Subcutaneous adipose tissue (tissue), 4 donors: ENCODE results near the gene NLRP11. TPM values are rescaled to one million over a fixed set of nuclear protein-coding genes. Genes with fewer than 3 reads are reported as not detected.

ENCODE experiments used
- CTCF ChIP-seq: fragments of 450-650 bp; IDR thresholded peaks from one replicate; pipeline ENCODE4 v1.5.1; 2016; ENCODE audit warnings: low read depth, mild to moderate bottlenecking, control low read depth, antibody characterized with exemption, moderate library complexity
- total RNA-seq, 4 donors: library from RNA; depleted of rRNA; stranded (reverse); fragments of >200 nt; gene quantifications; one replicate each; pipeline ENCODE4 v1.1.0, GENCODE V29; 2016

Gene NLRP11
- total RNA-seq, 4 donors from 2014 or later: not detected

- no peak for TF ChIP-seq CTCF
These were observed 1.1 kb downstream of the NLRP11 start for GRCh38 chr19:55830656-55831055.

- TF ChIP-seq CTCF: no peak
These were observed 11.8 kb downstream of the NLRP11 start for GRCh38 chr19:55820037-55820436.

GRCh38 chr19:55813906-55814305 lies 17.9 kb downstream of the NLRP11 start:
- TF ChIP-seq CTCF: no peak

GRCh38 chr19:55812449-55812848 lies 19.4 kb downstream of the NLRP11 start:
- TF ChIP-seq CTCF: no peak

- TF ChIP-seq CTCF: no peak
These were observed 20.5 kb downstream of the NLRP11 start for GRCh38 chr19:55811340-55811739.

- TF ChIP-seq CTCF: no peak
These were observed 22.3 kb downstream of the NLRP11 start for GRCh38 chr19:55809381-55810058.

GRCh38 chr19:55802281-55802680 lies 29.5 kb downstream of the NLRP11 start:
- TF ChIP-seq CTCF: no peak
